Heart right ventricle (tissue), 16 donors: ENCODE measurements around the gene N4BP3. TPM values are rescaled to one million over a fixed set of nuclear protein-coding genes. Genes with fewer than 3 reads are reported as not detected.

Source experiments
- ATAC-seq, 8 donors: fragments of 200-7000 bp; cut with Tn5 transposase; one replicate each; pipeline ENCODE4 v1.9.1; 2020; ENCODE audit warnings: mild to moderate bottlenecking in 8 of 8, moderate library complexity in 8 of 8, moderate number of reproducible peaks in 1 of 8
- DNase-seq, 2 donors: peaks; one replicate each; pipeline ENCODE4 v3.0.0-alpha.2; 2020
- H3K27ac ChIP-seq, 10 donors: fragments of 200-600 bp; sonication (generic) in 2 of 10; one replicate each; pipeline versions ENCODE4 v1.5.0 to v1.8.0; 2020 to 2022; ENCODE audit warnings: mild to moderate bottlenecking in 3 of 10
- H3K27me3 ChIP-seq, 7 donors: fragments of 200-600 bp; one replicate each; pipeline ENCODE4 v1.8.0; 2021 to 2022; ENCODE audit warnings: mild to moderate bottlenecking in 2 of 7
- H3K36me3 ChIP-seq, 9 donors: fragments of 200-600 bp; sonication (generic) in 1 of 9; one replicate each; pipeline versions ENCODE4 v1.5.0 to v1.8.0; 2020 to 2022; ENCODE audit warnings: mild to moderate bottlenecking in 2 of 9
- H3K4me1 ChIP-seq, 9 donors: fragments of 200-600 bp; sonication (generic) in 1 of 9; one replicate each; pipeline versions ENCODE4 v1.5.0 to v1.8.0; 2020 to 2022; ENCODE audit warnings: mild to moderate bottlenecking in 4 of 9
- H3K4me3 ChIP-seq, 10 donors: fragments of 200-600 bp; sonication (generic) in 2 of 10; one replicate each; pipeline versions ENCODE4 v1.5.0 to v1.8.0; 2020 to 2022; ENCODE audit warnings: mild to moderate bottlenecking in 7 of 10, moderate library complexity in 2 of 10
- H3K9me3 ChIP-seq, 11 donors: fragments of 200-600 bp in 10 of 11; sonication (generic) in 2 of 11; one replicate each; pipeline versions ENCODE4 v1.5.0 to v1.8.0; 2013 to 2022; ENCODE audit warnings: mild to moderate bottlenecking in 2 of 11, control low read depth in 1 of 11, moderate library complexity in 1 of 11
- CTCF ChIP-seq, 9 donors: fragments of 200-600 bp; sonication (generic) in 2 of 9; IDR thresholded peaks; one replicate each; pipeline versions ENCODE4 v1.5.0 to v1.8.0; 2021 to 2022; ENCODE audit warnings: antibody characterized with exemption in 9 of 9, mild to moderate bottlenecking in 5 of 9, moderate library complexity in 1 of 9
- WGBS, 2 donors: extraction: QIAGEN DNeasy Blood & Tissue Kit; methylation state at CpG; one replicate each; pipeline ENCODE4 v1.1.7; 2013; ENCODE audit warnings: inconsistent platforms in 1 of 2; 5-methylcytosine and 5-hydroxymethylcytosine counted together
- intact Hi-C, 10 donors: fragments of 100-400 bp; cut with DNase I; formaldehyde crosslinking; loops; one replicate each; pipeline versions ENCODE4 v1.11.1 to v1.14.2; 2022
- polyA plus RNA-seq, 2 donors: library from polyadenylated mRNA; stranded (reverse); fragments of 200-250 nt; gene quantifications; one replicate each; pipeline ENCODE4 v1.2.3, GENCODE V29; 2013
- total RNA-seq, 10 donors: library from RNA; stranded (reverse); fragmentation: NEBNext Ultra II Directional in 3 of 10; extraction: Animal tissue kit (Norgen Biotek cat#: 25700) in 3 of 10; gene quantifications; one replicate each; pipeline versions ENCODE4 v1.2.1 to v1.2.4, GENCODE V29; 2021 to 2023
- donor health status: Arrhythmogenic right ventricular cardiomyopathy.
- donor health status: ischemic (EF 13 %, LVEDD 7.1; RV severe dilation, severe dysfunction).
- donor health status: healthy with polysubstance abuse.
- donor health status: DM: no; HTN: yes; CAD: no.
- donor health status: DM: no; HTN: no; CAD: no.
- donor health status: ischemic (EF 25% LVEDD 6.9; RV normal size, moderate dysfunction).
- donor health status: ischemic (EF 25% LVEDD 5.7; RV mildly dilated, moderate dysfunction).
- donor health status: healthy.
- donor health status: DM: yes; HTN: yes; CAD: no.
- donor health status: Ischemic cardiomyopathy.
- donor health status: ischemic (EF 35%, LVEDD 5.7; RV mildly dilated, moderate dysfunction).
- donor health status: nonischemic (EF 11% LVEDD 7.7; RV severe dilation, severe dysfunction).
- donor health status: DM: yes; HTN: yes; CAD: no.
- donor health status: PGD.
- donor health status: ischemic (EF 29% LVEDD 5.4; RV normal size, mild dysfunction).
- donor health status: nonischemic (EF 23%, LVEDD 6.1; RV moderate dilation, normal function).

N4BP3 gene
- total and polyA plus RNA-seq, 12 donors, result 1.1 to 5.5 (median 2.8) TPM

- H3K36me3 ChIP-seq, result peaks cover 0 to 89% (median 0%) of the 10 kb centered on the region in 9 donors
- no peaks in the 10 kb centered on the region for H3K9me3 ChIP-seq
- no peak overlapping the region for H3K4me3 ChIP-seq
- ATAC-seq (no peak), DNase-seq (no peak)
- no peak overlapping the region for H3K27ac ChIP-seq
- no peak for TF ChIP-seq CTCF (IDR thresholded peaks at IDR 0.05)
- no peaks in the 10 kb centered on the region for H3K27me3 ChIP-seq
- WGBS, 2 donors, result 83 to 93% methylated on average over 10 of the region's 10 CpGs
- intact Hi-C loops, result no loop called here
- peaks cover 0 to 5% (median 4%) of the 10 kb centered on the region in 9 donors for H3K4me1 ChIP-seq
These were observed 23.7 kb downstream of the N4BP3 start for GRCh38 chr5:178136990-178137389.

- intact Hi-C loops, result no loop called here
- peaks cover 0 to 98% (median 9%) of the 10 kb centered on the region in 9 donors for H3K36me3 ChIP-seq
These were observed 24.7 kb downstream of the N4BP3 start for GRCh38 chr5:178137991-178138390.

DNA sequence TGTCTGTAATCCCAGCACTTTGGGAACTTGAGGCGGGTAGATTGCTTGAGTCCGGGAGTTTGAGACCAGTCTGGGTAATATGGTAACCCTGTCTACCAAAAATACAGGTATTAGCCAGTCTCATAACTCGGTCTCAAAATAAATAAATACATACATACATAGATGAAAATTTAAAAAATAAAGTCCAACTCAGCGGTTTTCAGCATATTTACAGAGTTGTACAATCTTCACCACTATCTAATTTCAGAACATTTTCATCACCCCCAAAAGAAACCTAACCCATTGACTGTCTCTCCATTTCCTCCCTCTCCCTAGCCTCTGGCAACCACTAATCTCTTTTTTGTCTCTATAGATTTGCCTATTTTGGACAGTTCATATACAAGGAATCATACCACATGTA, 28.2 kb downstream of the N4BP3 start:
- no peak for DNase-seq
- H3K36me3 ChIP-seq, result peaks cover 0 to 100% (median 34%) of the 10 kb centered on the region in 9 donors

More at GRCh38 chr5:178137991-178138390, 24.7 kb downstream of the N4BP3 start:
- Histone ChIP-seq H3K27me3 (no peaks in the 10 kb centered on the region), H3K4me1 (no peaks in the 10 kb centered on the region), H3K9me3 (no peaks in the 10 kb centered on the region), H3K27ac (no peak overlapping the region), H3K4me3 (no peak overlapping the region)
- no peak for DNase-seq
- ATAC-seq, result peak in 2 of 8 donors; percentile 20 to 24
- TF ChIP-seq CTCF (IDR thresholded peaks at IDR 0.05), result no peak
- WGBS, 2 donors, result 84 to 93% methylated on average over 12 of the region's 12 CpGs

DNA sequence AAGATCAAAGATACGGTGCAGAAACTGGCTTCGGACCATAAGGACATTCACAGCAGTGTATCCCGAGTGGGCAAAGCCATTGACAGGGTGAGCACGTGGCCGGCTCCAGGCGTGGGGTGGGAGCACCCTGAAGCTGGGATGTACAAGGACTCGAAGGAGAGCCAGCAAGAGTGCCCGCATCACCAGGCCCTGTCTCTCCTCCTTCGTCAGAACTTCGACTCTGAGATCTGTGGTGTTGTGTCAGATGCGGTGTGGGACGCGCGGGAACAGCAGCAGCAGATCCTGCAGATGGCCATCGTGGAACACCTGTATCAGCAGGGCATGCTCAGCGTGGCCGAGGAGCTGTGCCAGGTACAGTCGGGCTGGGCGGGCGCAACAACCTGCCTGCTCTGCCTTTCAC, 29.3 kb downstream of the N4BP3 start:
- Histone ChIP-seq H3K9me3 (no peaks in the 10 kb centered on the region), H3K27ac (no peak overlapping the region), H3K27me3 (no peaks in the 10 kb centered on the region), H3K36me3 (peaks cover 0 to 100% (median 40%) of the 10 kb centered on the region in 9 donors), H3K4me3 (no peak overlapping the region), H3K4me1 (peaks cover 0 to 14% (median 6%) of the 10 kb centered on the region in 9 donors)
- no peak for ATAC-seq
- 91 to 95% methylated on average over 20 of the region's 20 CpGs for WGBS, 2 donors
- intact Hi-C loops, result no loop called here
- TF ChIP-seq CTCF (IDR thresholded peaks at IDR 0.05), result no peak
- DNase-seq, result no peak

More for the DNA sequence above, 28.2 kb downstream of the N4BP3 start:
- no peak for TF ChIP-seq CTCF (IDR thresholded peaks at IDR 0.05)
- Histone ChIP-seq H3K27me3 (no peaks in the 10 kb centered on the region), H3K4me3 (no peak overlapping the region), H3K4me1 (peaks cover 0 to 14% (median 6%) of the 10 kb centered on the region in 9 donors), H3K9me3 (no peaks in the 10 kb centered on the region), H3K27ac (no peak overlapping the region)
- intact Hi-C loops, result no loop called here
- no peak for ATAC-seq
- 98 to 99% methylated on average over 4 of the region's 4 CpGs for WGBS, 2 donors
